WI38 (cell line): ENCODE measurements around the gene VTCN1.
A peak's percentile ranks its signal among the peaks of the same experiment; 100 is the strongest.

Experiments used
- H3K4me3 ChIP-seq: 2 replicates; pipeline ENCODE4 v1.5.1; 2011; ENCODE audit warnings: low read depth, mild to moderate bottlenecking, control low read depth, low read length
- TF ChIP-seq, protein P1 (sequence below): IDR thresholded peaks from 2 replicates; pipeline ENCODE4 v1.5.1; 2012; ENCODE audit warnings: low read depth, mild to moderate bottlenecking, control low read depth, low read length

Gene VTCN1

DNA sequence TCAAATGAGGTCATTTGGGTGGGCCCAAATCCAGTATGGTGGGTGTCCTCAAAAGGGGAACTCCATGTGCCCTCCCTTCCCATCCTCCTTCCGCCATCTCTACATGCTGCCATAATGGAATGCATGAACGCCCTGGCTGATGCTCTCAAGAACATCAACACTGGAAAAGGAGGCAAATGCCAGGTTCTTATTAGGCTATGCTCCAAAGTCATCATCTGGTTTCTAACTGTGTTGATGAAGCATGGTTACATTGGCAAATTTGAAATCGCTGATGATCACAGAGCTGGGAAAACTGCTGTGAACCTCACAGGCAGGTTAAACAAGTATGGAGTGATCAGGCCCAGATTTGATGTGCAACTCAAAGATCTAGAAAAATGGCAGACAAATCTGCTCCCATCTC lies 72.6 kb downstream of the VTCN1 start:
- H3K4me3 ChIP-seq: no peak overlapping the region
- TF ChIP-seq, protein P1, sequence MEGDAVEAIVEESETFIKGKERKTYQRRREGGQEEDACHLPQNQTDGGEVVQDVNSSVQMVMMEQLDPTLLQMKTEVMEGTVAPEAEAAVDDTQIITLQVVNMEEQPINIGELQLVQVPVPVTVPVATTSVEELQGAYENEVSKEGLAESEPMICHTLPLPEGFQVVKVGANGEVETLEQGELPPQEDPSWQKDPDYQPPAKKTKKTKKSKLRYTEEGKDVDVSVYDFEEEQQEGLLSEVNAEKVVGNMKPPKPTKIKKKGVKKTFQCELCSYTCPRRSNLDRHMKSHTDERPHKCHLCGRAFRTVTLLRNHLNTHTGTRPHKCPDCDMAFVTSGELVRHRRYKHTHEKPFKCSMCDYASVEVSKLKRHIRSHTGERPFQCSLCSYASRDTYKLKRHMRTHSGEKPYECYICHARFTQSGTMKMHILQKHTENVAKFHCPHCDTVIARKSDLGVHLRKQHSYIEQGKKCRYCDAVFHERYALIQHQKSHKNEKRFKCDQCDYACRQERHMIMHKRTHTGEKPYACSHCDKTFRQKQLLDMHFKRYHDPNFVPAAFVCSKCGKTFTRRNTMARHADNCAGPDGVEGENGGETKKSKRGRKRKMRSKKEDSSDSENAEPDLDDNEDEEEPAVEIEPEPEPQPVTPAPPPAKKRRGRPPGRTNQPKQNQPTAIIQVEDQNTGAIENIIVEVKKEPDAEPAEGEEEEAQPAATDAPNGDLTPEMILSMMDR: no peak

DNA sequence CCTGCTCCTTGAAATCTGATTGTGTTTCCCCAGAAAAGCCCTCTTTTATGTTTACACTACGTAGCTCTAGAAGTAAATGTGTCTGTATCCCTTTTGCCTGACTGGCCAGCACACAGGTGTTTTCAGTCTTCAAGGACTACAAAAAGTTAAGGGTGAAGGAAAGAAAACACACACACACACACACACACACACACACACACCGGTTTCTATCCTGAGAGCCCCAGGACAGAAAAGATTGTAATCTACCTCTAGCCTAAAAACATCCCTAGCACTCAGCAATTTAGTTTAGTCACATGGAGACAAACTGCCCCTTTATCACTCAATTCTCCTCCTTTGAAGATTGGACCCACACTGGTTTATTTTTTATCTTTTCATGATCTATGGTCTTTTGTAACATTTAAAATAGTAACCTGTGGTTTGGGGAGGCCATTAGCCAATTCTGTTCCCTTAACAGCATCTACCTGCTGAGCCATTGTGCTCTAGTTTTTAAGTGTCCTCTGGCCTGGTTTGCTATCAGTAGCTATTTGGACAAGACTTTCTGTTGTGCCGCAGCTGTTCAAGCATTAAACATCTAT lies 73.4 kb downstream of the VTCN1 start:
- TF ChIP-seq, protein P1: no peak
- no peak overlapping the region for H3K4me3 ChIP-seq

DNA sequence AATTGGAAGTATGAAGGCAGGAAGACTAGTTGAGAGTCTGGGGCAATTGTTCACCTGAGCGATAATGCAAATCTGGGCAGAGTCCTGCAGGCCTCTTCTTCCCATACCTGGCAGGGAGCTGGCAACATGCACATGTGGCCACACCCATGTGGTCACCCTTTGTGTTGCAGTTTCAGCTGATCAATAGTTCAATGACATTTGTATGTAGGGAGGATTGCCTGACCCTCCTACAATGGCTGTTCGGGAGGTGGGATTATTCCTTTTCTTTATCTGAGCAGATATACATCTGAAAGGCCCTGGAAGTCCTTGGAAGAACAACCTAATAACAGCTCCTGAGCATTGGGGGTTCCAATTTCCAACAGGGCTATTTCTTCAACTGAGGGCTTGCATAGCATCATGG lies 74.0 kb downstream of the VTCN1 start:
- TF ChIP-seq, protein P1: no peak
- H3K4me3 ChIP-seq: no peak overlapping the region

DNA sequence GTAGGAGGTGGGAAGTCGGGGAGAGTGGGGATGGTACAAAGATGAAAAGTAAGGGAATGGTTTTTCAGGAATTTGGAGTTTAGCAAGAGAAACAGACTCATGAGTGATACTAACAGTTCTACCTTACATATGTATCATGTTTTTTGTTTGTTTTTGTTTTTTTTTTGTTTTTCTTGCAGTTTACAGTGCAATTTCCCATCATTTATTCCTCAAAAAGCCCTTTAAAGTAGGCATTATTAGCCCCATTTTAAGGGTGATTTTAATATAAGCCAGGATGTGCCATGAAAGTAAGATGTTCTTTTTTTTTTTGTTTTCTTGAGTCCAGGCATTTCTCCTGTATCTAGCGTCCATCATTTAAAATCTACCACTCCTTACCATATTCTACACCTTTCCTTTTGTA lies 75.4 kb downstream of the VTCN1 start:
- no peak overlapping the region for H3K4me3 ChIP-seq
- TF ChIP-seq, protein P1: no peak

DNA sequence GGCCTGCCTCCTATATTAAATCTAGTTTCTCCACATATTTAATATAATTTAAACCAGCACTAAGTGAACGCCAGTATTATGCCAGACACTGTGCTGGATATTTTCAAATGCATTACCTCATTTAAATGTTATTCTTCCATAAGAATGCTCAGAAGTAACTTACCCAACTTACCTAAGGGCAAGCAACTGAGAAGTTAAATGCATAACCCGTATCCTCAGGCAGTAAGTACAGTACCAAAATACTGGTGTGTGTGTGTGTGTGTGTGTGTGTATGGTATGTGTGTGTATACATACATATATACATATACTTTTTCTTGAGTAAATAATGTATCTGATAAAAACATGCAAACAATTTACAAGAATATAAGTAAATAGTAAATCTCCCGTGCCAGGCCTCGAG lies 80.2 kb downstream of the VTCN1 start:
- TF ChIP-seq, protein P1: no peak
- no peak overlapping the region for H3K4me3 ChIP-seq

DNA sequence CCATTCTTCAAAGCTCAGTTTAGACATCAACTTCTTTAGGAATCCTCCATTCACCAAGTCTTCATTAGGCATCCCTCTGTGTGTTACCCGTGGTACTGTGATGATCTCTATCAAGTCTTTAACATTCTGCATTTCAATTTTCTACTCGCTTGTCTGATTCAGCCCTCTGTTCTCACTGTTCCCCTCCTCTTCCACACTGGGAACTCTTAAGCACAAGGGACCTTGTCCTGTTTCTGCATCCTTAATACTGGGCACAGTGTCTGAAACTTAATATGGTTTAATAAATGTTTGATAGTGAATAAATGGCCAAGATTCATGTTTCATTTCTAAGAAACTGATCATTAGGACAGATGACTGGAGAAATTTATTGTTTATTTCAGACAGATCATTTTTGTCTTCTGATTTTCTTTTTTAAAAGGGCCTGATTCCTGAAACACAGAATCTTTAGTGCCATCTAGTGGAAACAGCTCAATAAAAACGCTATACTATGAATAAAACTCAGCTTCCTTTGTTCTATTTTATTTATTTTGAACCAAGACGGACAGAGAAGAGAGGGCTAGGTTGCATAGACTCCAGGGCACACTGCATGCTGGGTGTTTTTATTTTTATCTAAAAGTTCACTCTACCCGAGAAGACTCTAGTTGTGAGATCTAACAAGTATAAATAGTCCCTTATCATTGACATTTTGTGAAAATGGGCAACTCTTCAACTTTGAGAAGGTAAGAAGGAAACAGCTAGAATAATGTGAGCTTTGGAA lies 82.2 kb downstream of the VTCN1 start:
- no peak overlapping the region for H3K4me3 ChIP-seq
- TF ChIP-seq, protein P1: 0 out of 2 replicates have a peak, but pooled peaks have one; percentile 10

DNA sequence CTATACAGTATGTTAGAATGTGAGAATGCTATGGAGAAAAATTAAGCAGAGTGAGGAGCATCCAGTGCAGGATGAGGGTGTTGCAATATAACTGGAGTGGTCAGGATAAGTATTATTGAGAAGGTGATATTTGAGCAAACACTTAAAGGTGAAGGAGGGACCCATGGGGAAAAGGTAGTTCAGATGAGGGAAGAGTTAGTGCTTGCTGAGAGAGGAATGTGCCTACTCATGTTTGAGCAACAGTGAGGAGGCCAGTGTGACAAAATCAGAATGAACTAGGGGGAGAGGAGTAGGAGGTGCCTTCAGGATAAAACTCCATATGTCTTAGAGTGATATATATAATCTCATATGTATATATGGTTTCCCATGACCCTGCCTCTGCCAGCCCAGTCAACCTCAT lies 82.9 kb downstream of the VTCN1 start:
- H3K4me3 ChIP-seq: no peak overlapping the region
- TF ChIP-seq, protein P1: no peak
